ENCODE data around the gene TRIO. TPM values are rescaled to one million over a fixed set of nuclear protein-coding genes. Genes with fewer than 3 reads are reported as not detected.

The TRIO gene
- polyA plus RNA-seq, 1 experiment = 176 TPM

DNA sequence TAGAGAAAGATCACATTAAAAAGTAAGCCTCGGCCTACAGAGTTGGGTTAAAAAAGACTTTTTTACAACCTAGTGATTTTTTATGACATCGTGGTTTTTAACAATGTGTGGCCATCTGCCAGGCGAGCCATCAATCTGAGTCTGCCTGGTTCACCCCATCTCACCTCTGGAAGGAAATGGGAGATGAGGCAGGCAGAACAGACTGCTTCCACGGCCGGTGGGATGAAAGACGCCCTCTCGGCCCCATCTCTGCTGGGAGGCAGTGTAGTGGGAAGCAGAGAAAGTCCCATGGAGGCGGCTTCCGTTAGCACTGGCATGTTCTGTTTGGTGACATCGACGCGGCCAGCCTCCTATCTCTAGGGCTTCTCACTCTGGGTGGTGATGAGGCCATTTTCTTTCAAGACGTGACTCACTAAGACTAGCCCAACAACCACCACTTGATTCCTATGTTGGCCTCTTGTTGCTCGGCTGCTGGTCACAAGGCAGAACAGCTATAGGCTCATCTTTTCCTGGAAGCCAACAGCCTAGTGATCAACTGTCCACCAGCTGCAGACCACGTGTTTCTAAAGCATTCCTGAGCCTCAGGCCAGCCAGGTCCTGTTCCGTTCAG lies 306.0 kb downstream of the TRIO start:
- Histone ChIP-seq H3K36me3 (ENCODE audit: control insufficient read depth, insufficient read depth, low read length) (peaks cover 4% of the 10 kb centered on the region), H3K27me3 (ENCODE audit: control insufficient read depth, insufficient read depth, low read length) (no peaks in the 10 kb centered on the region), H3K4me3 (ENCODE audit: low read depth, low read length) (no peak overlapping the region)
- ChIA-PET POLR2A (interaction anchor here (0.5 to 1.0 kb wide), 2 partner anchors 8 to 11 kb away, joined by 3 to 4 read pairs; no protein-coding TSS in a partner anchor), CTCF (no interaction called here)
- TF ChIP-seq, protein P1, sequence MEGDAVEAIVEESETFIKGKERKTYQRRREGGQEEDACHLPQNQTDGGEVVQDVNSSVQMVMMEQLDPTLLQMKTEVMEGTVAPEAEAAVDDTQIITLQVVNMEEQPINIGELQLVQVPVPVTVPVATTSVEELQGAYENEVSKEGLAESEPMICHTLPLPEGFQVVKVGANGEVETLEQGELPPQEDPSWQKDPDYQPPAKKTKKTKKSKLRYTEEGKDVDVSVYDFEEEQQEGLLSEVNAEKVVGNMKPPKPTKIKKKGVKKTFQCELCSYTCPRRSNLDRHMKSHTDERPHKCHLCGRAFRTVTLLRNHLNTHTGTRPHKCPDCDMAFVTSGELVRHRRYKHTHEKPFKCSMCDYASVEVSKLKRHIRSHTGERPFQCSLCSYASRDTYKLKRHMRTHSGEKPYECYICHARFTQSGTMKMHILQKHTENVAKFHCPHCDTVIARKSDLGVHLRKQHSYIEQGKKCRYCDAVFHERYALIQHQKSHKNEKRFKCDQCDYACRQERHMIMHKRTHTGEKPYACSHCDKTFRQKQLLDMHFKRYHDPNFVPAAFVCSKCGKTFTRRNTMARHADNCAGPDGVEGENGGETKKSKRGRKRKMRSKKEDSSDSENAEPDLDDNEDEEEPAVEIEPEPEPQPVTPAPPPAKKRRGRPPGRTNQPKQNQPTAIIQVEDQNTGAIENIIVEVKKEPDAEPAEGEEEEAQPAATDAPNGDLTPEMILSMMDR (IDR thresholded peaks at IDR 0.05; ENCODE audit: insufficient read depth, low read depth, low read length) = no peak
- DNase-seq (ENCODE audit: low read depth) = peak; percentile 91

DNA sequence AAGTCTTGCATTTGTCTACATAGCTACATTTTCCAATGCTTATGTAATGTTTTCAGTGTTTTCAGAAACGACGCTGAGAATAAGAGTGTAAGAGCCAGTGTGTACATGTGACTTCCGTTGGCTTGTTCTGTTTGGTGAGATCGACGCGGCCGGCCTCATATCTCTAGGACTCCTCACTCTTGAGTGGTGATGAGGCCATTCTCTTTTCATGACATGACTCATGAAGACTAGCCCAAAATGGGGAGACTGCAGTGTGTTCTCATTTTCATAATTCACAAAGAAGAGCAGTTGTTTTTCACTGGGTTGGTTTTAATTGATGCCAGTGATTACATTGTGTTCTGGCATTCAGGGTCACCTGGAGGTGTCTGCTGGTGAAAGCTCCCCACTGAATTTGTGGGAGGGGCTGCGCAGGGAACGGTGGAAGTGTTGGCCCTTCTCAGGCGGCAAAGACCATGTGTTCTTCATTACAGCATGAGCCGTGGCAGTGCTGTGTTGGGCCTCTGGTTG lies 306.9 kb downstream of the TRIO start:
- Histone ChIP-seq H3K27me3 (ENCODE audit: control insufficient read depth, insufficient read depth, low read length) (no peaks in the 10 kb centered on the region), H3K36me3 (ENCODE audit: control insufficient read depth, insufficient read depth, low read length) (peaks cover 6% of the 10 kb centered on the region), H3K4me3 (ENCODE audit: low read depth, low read length) (no peak overlapping the region)
- peak; percentile 89 for DNase-seq (ENCODE audit: low read depth)
- ChIA-PET CTCF (no interaction called here), POLR2A (interaction anchor here (0.5 to 1.0 kb wide), 2 partner anchors 9 to 10 kb away, joined by 3 to 4 read pairs; no protein-coding TSS in a partner anchor)
- TF ChIP-seq, protein P1 (IDR thresholded peaks at IDR 0.05; ENCODE audit: insufficient read depth, low read depth, low read length) = no peak

DNA sequence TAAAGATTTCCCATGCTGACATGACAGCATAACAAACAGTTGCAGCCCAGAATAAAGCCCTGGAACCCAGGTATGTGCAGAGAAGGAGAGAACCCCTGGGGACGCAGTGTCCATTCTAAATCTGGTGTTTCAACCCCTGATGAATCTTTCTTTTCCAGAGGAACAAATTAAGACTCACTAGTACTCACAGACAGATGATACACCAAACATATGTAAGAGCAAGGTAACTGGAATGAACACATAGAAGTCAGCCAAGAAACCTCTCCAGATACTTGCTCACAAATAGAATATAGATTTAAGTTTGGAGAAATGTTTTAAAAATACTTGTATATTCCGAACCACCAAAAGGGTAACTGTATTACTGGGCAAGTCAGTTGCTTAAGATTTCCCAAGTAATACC lies 307.6 kb downstream of the TRIO start:
- ChIA-PET POLR2A (no interaction called here), CTCF (interaction anchor here (0.5 kb wide), 1 partner anchor 53 kb away, joined by 3 read pairs; no protein-coding TSS in a partner anchor)
- peaks cover 6% of the 10 kb centered on the region for H3K36me3 ChIP-seq (ENCODE audit: control insufficient read depth, insufficient read depth, low read length)
- no peak overlapping the region for H3K4me3 ChIP-seq (ENCODE audit: low read depth, low read length)
- no peaks in the 10 kb centered on the region for H3K27me3 ChIP-seq (ENCODE audit: control insufficient read depth, insufficient read depth, low read length)
- TF ChIP-seq, protein P1 (IDR thresholded peaks at IDR 0.05; ENCODE audit: insufficient read depth, low read depth, low read length) = no peak
- no peak for DNase-seq (ENCODE audit: low read depth)

DNA sequence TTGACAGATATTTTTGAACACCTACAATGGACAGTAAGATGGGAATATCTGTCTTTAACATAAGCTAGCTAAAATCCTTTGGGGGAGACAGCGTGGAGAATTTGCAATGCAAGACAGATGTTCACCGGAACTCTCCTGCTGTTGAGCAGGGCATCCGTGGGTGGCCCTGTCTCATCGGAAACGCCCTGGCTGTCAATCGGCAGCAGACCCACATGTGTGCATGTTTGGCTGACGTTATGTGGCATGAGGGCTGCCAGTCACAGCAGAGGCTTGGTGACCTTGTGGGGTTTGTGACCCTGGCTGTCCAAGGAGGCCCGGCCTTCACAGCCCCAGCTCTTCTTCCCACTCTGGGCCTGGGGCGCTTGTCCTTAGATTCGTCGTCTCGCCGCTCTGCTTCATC lies 308.7 kb downstream of the TRIO start:
- no peaks in the 10 kb centered on the region for H3K27me3 ChIP-seq (ENCODE audit: control insufficient read depth, insufficient read depth, low read length)
- CTCF ChIA-PET = no interaction called here
- TF ChIP-seq, protein P1 (IDR thresholded peaks at IDR 0.05; ENCODE audit: insufficient read depth, low read depth, low read length) = no peak
- POLR2A ChIA-PET = no interaction called here
- no peak overlapping the region for H3K4me3 ChIP-seq (ENCODE audit: low read depth, low read length)
- DNase-seq (ENCODE audit: low read depth) = no peak
- peaks cover 10% of the 10 kb centered on the region for H3K36me3 ChIP-seq (ENCODE audit: control insufficient read depth, insufficient read depth, low read length)

DNA sequence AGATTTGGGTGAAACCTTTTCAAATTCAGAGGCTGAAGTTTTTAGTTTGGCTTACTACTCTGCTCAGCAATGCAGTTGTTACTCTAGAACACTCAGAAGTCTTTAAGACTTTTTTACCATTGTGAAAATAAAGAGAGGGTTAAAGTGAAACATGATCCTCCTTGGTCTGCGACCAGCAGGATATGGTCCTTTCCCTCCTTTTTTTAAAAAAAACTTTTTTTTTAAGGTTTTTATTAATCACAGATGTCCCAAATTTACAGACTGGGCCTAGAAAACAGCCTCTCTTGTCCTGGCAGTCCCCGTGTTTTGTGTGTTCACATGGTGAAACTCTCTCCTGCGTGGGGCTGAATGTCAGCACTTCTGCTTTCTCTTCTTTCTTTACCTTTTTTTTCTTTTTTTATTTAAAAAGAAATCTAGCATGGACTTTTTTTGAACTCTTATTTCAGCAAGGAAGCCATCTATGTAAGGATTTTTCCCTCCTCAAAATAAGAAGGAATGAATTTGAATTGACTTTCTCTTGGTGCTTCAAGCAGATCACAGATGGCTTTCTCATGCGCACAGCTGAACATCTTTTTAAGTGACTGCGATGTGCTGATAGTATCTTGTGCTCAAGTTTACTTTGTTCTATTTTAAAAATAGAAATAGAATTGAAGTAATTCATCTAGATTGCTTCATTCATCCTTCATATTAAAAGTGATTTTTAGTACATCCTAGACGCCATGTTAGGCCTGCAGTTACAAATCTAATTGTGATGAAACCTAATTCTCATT lies 309.7 kb downstream of the TRIO start:
- CTCF ChIA-PET = no interaction called here
- H3K4me3 ChIP-seq (ENCODE audit: low read depth, low read length) = no peak overlapping the region
- TF ChIP-seq, protein P1 (IDR thresholded peaks at IDR 0.05; ENCODE audit: insufficient read depth, low read depth, low read length) = no peak
- POLR2A ChIA-PET = no interaction called here
- no peak for DNase-seq (ENCODE audit: low read depth)
- H3K36me3 ChIP-seq (ENCODE audit: control insufficient read depth, insufficient read depth, low read length) = peaks cover 12% of the 10 kb centered on the region
- no peaks in the 10 kb centered on the region for H3K27me3 ChIP-seq (ENCODE audit: control insufficient read depth, insufficient read depth, low read length)

Measured in BJ (cell line).